ENCODE results near the gene SOD1.
"Not testable (repeated sequence)": the region's sequence is repeated elsewhere in the genome, so short reads cannot be mapped to it uniquely, and the experiment has no call there.

Gene SOD1

GRCh38 chr21:31624961-31625491 lies 34.5 kb upstream of the SOD1 start:
- no peak overlapping the region for H3K4me2 ChIP-seq (ENCODE audit: low read length)
- no peaks in the 10 kb centered on the region for H3K79me2 ChIP-seq
- H3K36me3 ChIP-seq (ENCODE audit: control insufficient read depth, insufficient read depth, low read length) = no peaks in the 10 kb centered on the region
- no peaks in the 10 kb centered on the region for H3K9me3 ChIP-seq (ENCODE audit: control insufficient read depth, low read length)
- H3K27ac ChIP-seq = no peak overlapping the region
- H3K4me3 ChIP-seq (ENCODE audit: low read depth, low read length) = no peak overlapping the region
- no peaks in the 10 kb centered on the region for H3K4me1 ChIP-seq
- H3K9ac ChIP-seq = no peak overlapping the region
- no peak overlapping the region for H2AFZ ChIP-seq
- no peak for TF ChIP-seq CTCF (IDR thresholded peaks at IDR 0.05)
- no peaks in the 10 kb centered on the region for H3K27me3 ChIP-seq (ENCODE audit: control insufficient read depth, insufficient read depth, low read length)

GRCh38 chr21:31629972-31630711 lies 29.4 kb upstream of the SOD1 start:
- Histone ChIP-seq H3K9ac (no peak overlapping the region), H3K36me3 (ENCODE audit: control insufficient read depth, insufficient read depth, low read length) (no peaks in the 10 kb centered on the region), H3K4me2 (ENCODE audit: low read length) (no peak overlapping the region), H3K27ac (no peak overlapping the region), H3K4me3 (ENCODE audit: low read depth, low read length) (no peak overlapping the region), H3K4me1 (no peaks in the 10 kb centered on the region), H3K79me2 (no peaks in the 10 kb centered on the region), H2AFZ (no peak overlapping the region), H3K9me3 (ENCODE audit: control insufficient read depth, low read length) (no peaks in the 10 kb centered on the region), H3K27me3 (ENCODE audit: control insufficient read depth, insufficient read depth, low read length) (no peaks in the 10 kb centered on the region)
- no peak for TF ChIP-seq CTCF (IDR thresholded peaks at IDR 0.05)

- H3K79me2 ChIP-seq; H2AFZ ChIP-seq; H3K9me3 ChIP-seq (ENCODE audit: control insufficient read depth, low read length); H3K4me2 ChIP-seq (ENCODE audit: low read length); H3K4me3 ChIP-seq (ENCODE audit: low read depth, low read length); H3K27me3 ChIP-seq (ENCODE audit: control insufficient read depth, insufficient read depth, low read length); H3K36me3 ChIP-seq (ENCODE audit: control insufficient read depth, insufficient read depth, low read length); H3K27ac ChIP-seq; H3K9ac ChIP-seq; H3K4me1 ChIP-seq: not testable (repeated sequence)
Measured at GRCh38 chr21:31631881-31632280, 27.6 kb upstream of the SOD1 start.

- Histone ChIP-seq H3K79me2 (no peaks in the 10 kb centered on the region), H3K27me3 (ENCODE audit: control insufficient read depth, insufficient read depth, low read length) (no peaks in the 10 kb centered on the region), H3K9me3 (ENCODE audit: control insufficient read depth, low read length) (no peaks in the 10 kb centered on the region), H3K27ac (no peak overlapping the region), H3K9ac (no peak overlapping the region), H3K4me2 (ENCODE audit: low read length) (no peak overlapping the region), H3K4me3 (ENCODE audit: low read depth, low read length) (no peak overlapping the region), H3K36me3 (ENCODE audit: control insufficient read depth, insufficient read depth, low read length) (no peaks in the 10 kb centered on the region), H2AFZ (no peak overlapping the region), H3K4me1 (no peaks in the 10 kb centered on the region)
- no peak for TF ChIP-seq CTCF (IDR thresholded peaks at IDR 0.05)
Measured at GRCh38 chr21:31634993-31635392, 24.5 kb upstream of the SOD1 start.

GRCh38 chr21:31636874-31637273 lies 22.6 kb upstream of the SOD1 start:
- Histone ChIP-seq H2AFZ (no peak overlapping the region), H3K4me1 (no peaks in the 10 kb centered on the region), H3K27me3 (ENCODE audit: control insufficient read depth, insufficient read depth, low read length) (no peaks in the 10 kb centered on the region), H3K9me3 (ENCODE audit: control insufficient read depth, low read length) (no peaks in the 10 kb centered on the region), H3K27ac (no peak overlapping the region), H3K4me2 (ENCODE audit: low read length) (no peak overlapping the region), H3K79me2 (no peaks in the 10 kb centered on the region), H3K9ac (no peak overlapping the region), H3K4me3 (ENCODE audit: low read depth, low read length) (no peak overlapping the region), H3K36me3 (ENCODE audit: control insufficient read depth, insufficient read depth, low read length) (no peaks in the 10 kb centered on the region)
- TF ChIP-seq CTCF (IDR thresholded peaks at IDR 0.05) = no peak

Data from parathyroid adenoma (tissue), 2 donors.